22Rv1 (cell line): ENCODE results near the gene PPP4C.

Experiments used
- H3K27ac ChIP-seq: fragments of 450-650 bp; 2 replicates; pipeline ENCODE4 v1.5.1; 2017
- ZFX ChIP-seq: fragments of 450-650 bp; IDR thresholded peaks from 2 replicates; pipeline ENCODE4 v1.6.1; 2017; ENCODE audit warnings: antibody characterized with exemption, borderline replicate concordance
- TF ChIP-seq, protein P1 (sequence below): fragments of 450-650 bp; IDR thresholded peaks from 2 replicates; pipeline ENCODE4 v1.5.1; 2017; ENCODE audit warnings: mild to moderate bottlenecking

PPP4C gene

DNA sequence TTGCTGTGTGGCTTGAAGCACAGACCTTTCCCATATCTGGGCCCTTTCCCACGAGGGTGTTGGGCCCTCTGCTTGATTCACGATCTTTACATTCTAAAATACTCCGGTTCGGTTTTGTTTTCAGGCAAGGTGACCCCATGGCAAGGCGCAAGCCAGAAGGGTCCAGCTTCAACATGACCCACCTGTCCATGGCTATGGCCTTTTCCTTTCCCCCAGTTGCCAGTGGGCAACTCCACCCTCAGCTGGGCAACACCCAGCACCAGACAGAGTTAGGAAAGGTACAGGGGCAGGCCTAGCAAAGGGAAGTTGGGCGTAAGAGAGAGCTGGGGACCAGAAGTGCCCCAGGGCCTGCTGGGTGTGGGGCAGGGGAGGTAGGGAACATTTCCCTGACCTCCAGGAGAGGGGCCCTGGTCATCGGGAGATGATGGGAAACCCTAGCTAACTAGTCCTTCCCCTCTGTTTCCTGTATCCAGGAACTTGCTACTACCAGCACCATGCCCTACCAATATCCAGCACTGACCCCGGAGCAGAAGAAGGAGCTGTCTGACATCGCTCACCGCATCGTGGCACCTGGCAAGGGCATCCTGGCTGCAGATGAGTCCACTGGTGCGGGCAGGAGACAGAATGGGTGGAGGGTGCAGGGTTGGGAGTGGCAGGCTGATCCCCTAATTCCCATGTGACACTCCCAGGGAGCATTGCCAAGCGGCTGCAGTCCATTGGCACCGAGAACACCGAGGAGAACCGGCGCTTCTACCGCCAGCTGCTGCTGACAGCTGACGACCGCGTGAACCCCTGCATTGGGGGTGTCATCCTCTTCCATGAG, 8.8 kb upstream of the PPP4C start:
- TF ChIP-seq ZFX, result no peak
- TF ChIP-seq, protein P1, sequence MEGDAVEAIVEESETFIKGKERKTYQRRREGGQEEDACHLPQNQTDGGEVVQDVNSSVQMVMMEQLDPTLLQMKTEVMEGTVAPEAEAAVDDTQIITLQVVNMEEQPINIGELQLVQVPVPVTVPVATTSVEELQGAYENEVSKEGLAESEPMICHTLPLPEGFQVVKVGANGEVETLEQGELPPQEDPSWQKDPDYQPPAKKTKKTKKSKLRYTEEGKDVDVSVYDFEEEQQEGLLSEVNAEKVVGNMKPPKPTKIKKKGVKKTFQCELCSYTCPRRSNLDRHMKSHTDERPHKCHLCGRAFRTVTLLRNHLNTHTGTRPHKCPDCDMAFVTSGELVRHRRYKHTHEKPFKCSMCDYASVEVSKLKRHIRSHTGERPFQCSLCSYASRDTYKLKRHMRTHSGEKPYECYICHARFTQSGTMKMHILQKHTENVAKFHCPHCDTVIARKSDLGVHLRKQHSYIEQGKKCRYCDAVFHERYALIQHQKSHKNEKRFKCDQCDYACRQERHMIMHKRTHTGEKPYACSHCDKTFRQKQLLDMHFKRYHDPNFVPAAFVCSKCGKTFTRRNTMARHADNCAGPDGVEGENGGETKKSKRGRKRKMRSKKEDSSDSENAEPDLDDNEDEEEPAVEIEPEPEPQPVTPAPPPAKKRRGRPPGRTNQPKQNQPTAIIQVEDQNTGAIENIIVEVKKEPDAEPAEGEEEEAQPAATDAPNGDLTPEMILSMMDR, result no peak
- peak overlapping the region; percentile 98 for H3K27ac ChIP-seq

- H3K27ac ChIP-seq, result peak overlapping the region; percentile 98
- TF ChIP-seq, protein P1, result no peak
- TF ChIP-seq ZFX, result no peak
These were observed 8.2 kb upstream of the PPP4C start for GRCh38 chr16:30067584-30067916.

DNA sequence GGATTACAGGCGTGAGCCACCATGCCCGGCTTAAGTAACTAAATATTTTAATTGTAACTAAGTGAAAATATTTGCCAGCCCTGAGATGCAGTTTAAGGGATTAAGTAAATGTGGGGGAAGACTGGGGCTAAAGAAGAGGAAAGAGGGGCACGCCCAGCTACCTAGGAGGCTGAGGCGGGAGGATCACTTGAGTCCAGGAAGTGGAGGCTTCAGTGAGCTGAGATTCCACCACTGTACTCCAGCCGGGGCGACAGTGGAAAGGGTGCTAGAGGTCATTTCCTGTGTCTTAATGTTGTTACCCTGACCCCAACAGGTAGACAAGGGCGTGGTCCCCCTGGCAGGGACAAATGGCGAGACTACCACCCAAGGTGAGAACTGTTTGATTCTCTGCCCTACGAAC, 7.5 kb upstream of the PPP4C start:
- TF ChIP-seq, protein P1, result no peak
- no peak for TF ChIP-seq ZFX
- H3K27ac ChIP-seq, result peak overlapping the region; percentile 98

DNA sequence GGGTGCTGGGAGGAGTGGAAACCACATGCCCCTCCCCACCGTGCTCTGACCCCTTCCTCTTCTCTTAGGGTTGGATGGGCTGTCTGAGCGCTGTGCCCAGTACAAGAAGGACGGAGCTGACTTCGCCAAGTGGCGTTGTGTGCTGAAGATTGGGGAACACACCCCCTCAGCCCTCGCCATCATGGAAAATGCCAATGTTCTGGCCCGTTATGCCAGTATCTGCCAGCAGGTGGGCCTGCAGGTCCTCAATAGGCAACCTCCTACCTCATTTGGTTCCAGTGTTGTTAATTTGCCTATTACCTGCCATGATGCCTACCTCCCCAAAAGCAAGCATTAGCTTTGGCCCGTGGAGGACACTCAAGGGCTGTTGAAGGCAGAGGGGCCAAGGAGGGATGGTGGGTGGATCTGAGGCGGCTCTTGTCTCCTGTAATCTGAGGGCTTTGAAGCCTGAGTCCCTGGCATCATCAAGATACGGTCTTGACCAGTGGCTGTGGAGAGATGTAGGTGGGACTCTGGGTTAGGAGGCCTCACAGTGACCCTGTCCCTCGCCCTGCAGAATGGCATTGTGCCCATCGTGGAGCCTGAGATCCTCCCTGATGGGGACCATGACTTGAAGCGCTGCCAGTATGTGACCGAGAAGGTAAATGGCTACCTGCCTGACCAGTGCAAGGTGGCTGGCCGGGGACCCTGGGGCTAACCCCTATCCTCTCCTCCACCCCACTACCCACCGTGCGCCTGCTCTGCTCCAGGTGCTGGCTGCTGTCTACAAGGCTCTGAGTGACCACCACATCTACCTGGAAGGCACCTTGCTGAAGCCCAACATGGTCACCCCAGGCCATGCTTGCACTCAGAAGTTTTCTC, 6.8 kb upstream of the PPP4C start:
- H3K27ac ChIP-seq, result peak overlapping the region; percentile 98; the same call in 1 of the 2 replicates
- TF ChIP-seq, protein P1, result peak; percentile 44
- no peak for TF ChIP-seq ZFX

GRCh38 chr16:30069611-30070462, 6.0 kb upstream of the PPP4C start:
- H3K27ac ChIP-seq, result 0 out of 2 replicates have a peak overlapping the region, but pooled peaks have one; percentile 33
- TF ChIP-seq, protein P1, result no peak
- no peak for TF ChIP-seq ZFX

- TF ChIP-seq, protein P1, result no peak
- TF ChIP-seq ZFX, result no peak
- H3K27ac ChIP-seq, result peak overlapping the region; percentile 33; the same call in 1 of the 2 replicates
These were observed 5.3 kb upstream of the PPP4C start for GRCh38 chr16:30070490-30070889.
